Gastroesophageal sphincter (tissue), 4 donors: ENCODE measurements around the gene ELMO1. TPM values are rescaled to one million over a fixed set of nuclear protein-coding genes. Genes with fewer than 3 reads are reported as not detected.

Experiments used
- ATAC-seq: fragments of 150-250 bp; one replicate; pipeline ENCODE4 v1.9.1; 2016; ENCODE audit warnings: mild to moderate bottlenecking, moderate library complexity
- H3K27ac ChIP-seq, 4 donors: fragments of 200-600 bp; sonication (generic) in 3 of 4; 1 replicate in 3 of 4; 2 replicates in 1 of 4; pipeline ENCODE4 v1.5.1; 2016 to 2019
- H3K27me3 ChIP-seq: fragments of 200-600 bp; sonication (generic); one replicate; pipeline ENCODE4 v1.5.1; 2019
- H3K36me3 ChIP-seq, 2 donors: fragments of 200-600 bp; sonication (generic); one replicate each; pipeline ENCODE4 v1.5.1; 2019; ENCODE audit warnings: control low read depth in 1 of 2
- H3K4me1 ChIP-seq, 3 donors: fragments of 200-600 bp; sonication (generic); 1 replicate in 2 of 3; 2 replicates in 1 of 3; pipeline ENCODE4 v1.5.1; 2016 to 2019; ENCODE audit warnings: control low read depth in 2 of 3
- H3K4me3 ChIP-seq, 2 donors: fragments of 200-600 bp; sonication (generic); one replicate each; pipeline ENCODE4 v1.5.1; 2019; ENCODE audit warnings: mild to moderate bottlenecking in 1 of 2, moderate library complexity in 1 of 2
- H3K9me3 ChIP-seq, 3 donors: fragments of 200-600 bp; sonication (generic); one replicate each; pipeline ENCODE4 v1.5.1; 2017 to 2019; ENCODE audit warnings: control low read depth in 2 of 3
- CTCF ChIP-seq, 4 experiments: fragments of 200-600 bp in 2 of 4; fragments of 450-650 bp in 2 of 4; sonication (generic) in 1 of 4; IDR thresholded peaks; one replicate each; pipeline ENCODE4 v1.5.1; 2017 to 2019; ENCODE audit warnings: antibody characterized with exemption in 4 of 4, mild to moderate bottlenecking in 2 of 4, moderate library complexity in 2 of 4
- EP300 ChIP-seq: sonication (generic); formaldehyde crosslinking; IDR thresholded peaks from one replicate; pipeline ENCODE4 v1.6.1; 2017; ENCODE audit warnings: antibody characterized with exemption, mild to moderate bottlenecking
- POLR2A ChIP-seq, 2 donors: fragments of 450-650 bp; IDR thresholded peaks; one replicate each; pipeline ENCODE4 v1.6.1; 2017; ENCODE audit warnings: antibody characterized with exemption in 2 of 2, mild to moderate bottlenecking in 2 of 2, moderate library complexity in 1 of 2
- POLR2AphosphoS5 ChIP-seq: sonication (generic); formaldehyde crosslinking; IDR thresholded peaks from one replicate; pipeline ENCODE4 v1.6.1; 2017; ENCODE audit warnings: antibody characterized with exemption
- WGBS, 2 donors: methylation state at CpG; one replicate each; pipeline ENCODE4 v1.1.5; 2018; ENCODE audit warnings: low coverage in 1 of 2; 5-methylcytosine and 5-hydroxymethylcytosine counted together
- total RNA-seq, 4 donors: library from RNA; depleted of rRNA; stranded (reverse); fragments of >200 nt; gene quantifications; one replicate each; pipeline ENCODE4 v1.1.0, GENCODE V29; 2016

The ELMO1 gene
- total RNA-seq, 4 donors from 2014 or later: 22.1 to 54.0 (median 42.7) TPM

GRCh38 chr7:37275078-37275710, 173.5 kb downstream of the ELMO1 start:
- Histone ChIP-seq H3K27ac (no peak overlapping the region), H3K4me1 (peaks cover 0 to 16% (median 5%) of the 10 kb centered on the region in 3 donors), H3K4me3 (no peak overlapping the region), H3K36me3 (peaks cover 0 to 5% of the 10 kb centered on the region in 2 donors), H3K27me3 (no peaks in the 10 kb centered on the region), H3K9me3 (no peaks in the 10 kb centered on the region)
- WGBS, 2 donors: 78 to 83% methylated on average over 2 to 3 of the region's 5 CpGs
- TF ChIP-seq POLR2AphosphoS5 (no peak), EP300 (no peak), CTCF (IDR thresholded peaks at IDR 0.05) (no peak), POLR2A (IDR thresholded peaks at IDR 0.05) (no peak)
- no peak for ATAC-seq

- Histone ChIP-seq H3K27ac (no peak overlapping the region), H3K36me3 (peaks cover 0 to 5% of the 10 kb centered on the region in 2 donors), H3K27me3 (no peaks in the 10 kb centered on the region), H3K4me3 (no peak overlapping the region), H3K9me3 (no peaks in the 10 kb centered on the region), H3K4me1 (peaks cover 0 to 16% (median 5%) of the 10 kb centered on the region in 3 donors)
- no peak for ATAC-seq
- TF ChIP-seq CTCF (IDR thresholded peaks at IDR 0.05) (no peak), POLR2A (IDR thresholded peaks at IDR 0.05) (no peak), EP300 (no peak), POLR2AphosphoS5 (no peak)
- 92% methylated on average over 2 of the region's 2 CpGs; no CpG with 5 or more reads in 1 of the 2 donors for WGBS, 2 donors
Measured at GRCh38 chr7:37273891-37274290, 174.8 kb downstream of the ELMO1 start.

- Histone ChIP-seq H3K27ac (no peak overlapping the region), H3K9me3 (no peaks in the 10 kb centered on the region), H3K36me3 (peaks cover 0 to 5% of the 10 kb centered on the region in 2 donors), H3K4me1 (peaks cover 0 to 5% (median 1%) of the 10 kb centered on the region in 3 donors), H3K4me3 (no peak overlapping the region), H3K27me3 (no peaks in the 10 kb centered on the region)
- 60 to 76% methylated on average over 1 to 6 of the region's 6 CpGs for WGBS, 2 donors
- no peak for TF ChIP-seq POLR2A (IDR thresholded peaks at IDR 0.05)
- no peak for TF ChIP-seq CTCF (IDR thresholded peaks at IDR 0.05)
- no peak for TF ChIP-seq POLR2AphosphoS5
- TF ChIP-seq EP300: no peak
- ATAC-seq: no peak
Measured at GRCh38 chr7:37269711-37270508, 178.8 kb downstream of the ELMO1 start.

- Histone ChIP-seq H3K36me3 (peaks cover 0 to 5% of the 10 kb centered on the region in 2 donors), H3K27ac (no peak overlapping the region), H3K27me3 (no peaks in the 10 kb centered on the region), H3K4me1 (no peaks in the 10 kb centered on the region), H3K4me3 (no peak overlapping the region), H3K9me3 (no peaks in the 10 kb centered on the region)
- ATAC-seq: no peak
- no peak for TF ChIP-seq POLR2A (IDR thresholded peaks at IDR 0.05)
- TF ChIP-seq EP300: no peak
- no peak for TF ChIP-seq POLR2AphosphoS5
- no peak for TF ChIP-seq CTCF (IDR thresholded peaks at IDR 0.05)
- 92% methylated on average over 8 of the region's 8 CpGs for WGBS, 2 donors
Measured at GRCh38 chr7:37267251-37267650, 181.4 kb downstream of the ELMO1 start.
